ENCODE measurements around the gene FANCE. TPM values are rescaled to one million over a fixed set of nuclear protein-coding genes. Genes with fewer than 3 reads are reported as not detected.

FANCE gene
- total RNA-seq, 1 experiment from 2014 or later = 16.1 TPM

DNA sequence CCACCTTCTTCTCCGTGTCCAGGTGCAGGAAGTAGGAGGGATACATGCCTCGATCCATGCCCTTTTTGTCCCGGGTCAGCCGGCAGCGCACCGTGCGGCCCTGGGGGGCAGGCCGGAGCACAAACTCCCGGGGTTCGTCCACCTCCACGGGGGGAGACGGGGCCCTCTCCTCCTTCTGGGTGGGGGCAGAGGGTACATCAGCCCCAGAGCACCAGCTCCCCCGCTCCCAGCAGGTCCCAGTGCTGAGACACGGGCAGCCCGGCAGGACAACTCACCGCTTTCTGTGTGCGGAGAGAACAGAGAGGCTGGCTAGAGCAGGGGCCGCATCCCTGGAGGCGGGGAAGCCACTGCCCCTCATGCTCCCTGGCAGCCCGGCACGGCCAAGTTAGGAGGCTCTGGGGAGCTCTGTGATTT is 53.9 kb downstream of the FANCE start (continued):
- TF ChIP-seq ELF1 (IDR thresholded peaks at IDR 0.05; ENCODE audit: borderline replicate concordance, low read depth) (no peak), YY1 (IDR thresholded peaks at IDR 0.05; ENCODE audit: extremely low read depth, insufficient replicate concordance, low read depth, low read length) (no peak), EZH2 (IDR thresholded peaks at IDR 0.05) (no peak), ZFX (IDR thresholded peaks at IDR 0.05) (no peak), SRF (IDR thresholded peaks at IDR 0.05; ENCODE audit: low read depth) (no peak)
- TF ChIP-seq, protein P1, sequence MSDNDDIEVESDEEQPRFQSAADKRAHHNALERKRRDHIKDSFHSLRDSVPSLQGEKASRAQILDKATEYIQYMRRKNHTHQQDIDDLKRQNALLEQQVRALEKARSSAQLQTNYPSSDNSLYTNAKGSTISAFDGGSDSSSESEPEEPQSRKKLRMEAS (IDR thresholded peaks at IDR 0.05) = no peak

DNA sequence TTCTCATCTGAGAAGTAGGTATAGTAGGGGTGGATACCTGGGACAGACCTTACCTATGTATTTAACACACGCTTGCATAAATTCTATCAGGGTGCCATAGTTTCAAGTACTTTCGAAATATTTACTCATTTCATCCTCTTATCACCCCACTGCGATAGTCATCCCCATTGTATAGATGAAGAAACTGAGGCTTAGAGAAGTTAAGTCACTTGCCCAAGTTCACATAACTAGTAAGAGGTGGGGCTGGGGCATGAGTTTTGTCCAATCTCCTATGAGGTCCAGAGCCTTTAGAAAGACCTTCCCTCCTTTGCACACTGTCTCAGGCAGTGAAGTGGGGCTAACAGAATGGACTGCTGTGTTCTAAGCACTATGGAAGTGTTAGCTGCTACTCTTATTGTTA is 54.4 kb downstream of the FANCE start:
- Histone ChIP-seq H3K9me3 (ENCODE audit: control insufficient read depth in 1 of 2, insufficient read depth in 1 of 2, low read depth in 1 of 2, low read length in 2 of 2) (no peaks in the 10 kb centered on the region), H3K4me2 (ENCODE audit: low read length) (no peak overlapping the region), H3K4me1 (ENCODE audit: control insufficient read depth in 1 of 2, insufficient read depth in 2 of 2, low read length in 2 of 2) (no peaks in the 10 kb centered on the region; a peak in 1 of 4 replicates), H3K36me3 (ENCODE audit: control insufficient read depth in 1 of 2, insufficient read depth in 2 of 2, low read length in 2 of 2) (no peaks in the 10 kb centered on the region), H3K79me2 (ENCODE audit: insufficient read depth, low read length) (no peaks in the 10 kb centered on the region), H3K27me3 (ENCODE audit: insufficient read depth, low read length) (no peaks in the 10 kb centered on the region), H3K4me3 (replicated peaks in 1 of 2; ENCODE audit: low read depth in 1 of 2, low read length in 2 of 2) (no peak overlapping the region), H3K9ac (ENCODE audit: low read length) (no peak overlapping the region), H3K27ac (ENCODE audit: low read depth, low read length) (no peak overlapping the region), H2AFZ (ENCODE audit: low read depth, low read length, poor library complexity, severe bottlenecking) (no peak overlapping the region), H3K9me2 (ENCODE audit: insufficient read depth) (no peaks in the 10 kb centered on the region), H4K20me1 (ENCODE audit: insufficient read depth) (no peaks in the 10 kb centered on the region)
- ChIA-PET CTCF (no interaction called here), POLR2A (no interaction called here), RAD21 (ENCODE audit: low non-redundant PET in 1 of 2, low total read pairs in 2 of 2, uncharacterized antibody in 2 of 2, unreplicated experiment in 2 of 2) (no interaction called here)
- intact Hi-C loops (cut with micrococcal nuclease) = no loop called here
- DNase-seq (ENCODE audit: low read depth, low spot score) (no peak), ATAC-seq (no peak)
- TF ChIP-seq ELF1 (IDR thresholded peaks at IDR 0.05; ENCODE audit: borderline replicate concordance, low read depth) (no peak), SIN3A (IDR thresholded peaks at IDR 0.05; ENCODE audit: low read depth) (no peak), FOSL1 (IDR thresholded peaks at IDR 0.05; ENCODE audit: low read depth) (no peak), CBX3 (IDR thresholded peaks at IDR 0.05; ENCODE audit: low read depth) (no peak), ZNF274 (IDR thresholded peaks at IDR 0.05; ENCODE audit: low read depth, low read length) (no peak), RAD21 (IDR thresholded peaks at IDR 0.05; ENCODE audit: low read depth) (no peak), EZH2 (IDR thresholded peaks at IDR 0.05) (no peak), SRF (IDR thresholded peaks at IDR 0.05; ENCODE audit: low read depth) (no peak), CEBPB (IDR thresholded peaks at IDR 0.05; ENCODE audit: low read depth) (no peak)
- TF ChIP-seq, protein P2, sequence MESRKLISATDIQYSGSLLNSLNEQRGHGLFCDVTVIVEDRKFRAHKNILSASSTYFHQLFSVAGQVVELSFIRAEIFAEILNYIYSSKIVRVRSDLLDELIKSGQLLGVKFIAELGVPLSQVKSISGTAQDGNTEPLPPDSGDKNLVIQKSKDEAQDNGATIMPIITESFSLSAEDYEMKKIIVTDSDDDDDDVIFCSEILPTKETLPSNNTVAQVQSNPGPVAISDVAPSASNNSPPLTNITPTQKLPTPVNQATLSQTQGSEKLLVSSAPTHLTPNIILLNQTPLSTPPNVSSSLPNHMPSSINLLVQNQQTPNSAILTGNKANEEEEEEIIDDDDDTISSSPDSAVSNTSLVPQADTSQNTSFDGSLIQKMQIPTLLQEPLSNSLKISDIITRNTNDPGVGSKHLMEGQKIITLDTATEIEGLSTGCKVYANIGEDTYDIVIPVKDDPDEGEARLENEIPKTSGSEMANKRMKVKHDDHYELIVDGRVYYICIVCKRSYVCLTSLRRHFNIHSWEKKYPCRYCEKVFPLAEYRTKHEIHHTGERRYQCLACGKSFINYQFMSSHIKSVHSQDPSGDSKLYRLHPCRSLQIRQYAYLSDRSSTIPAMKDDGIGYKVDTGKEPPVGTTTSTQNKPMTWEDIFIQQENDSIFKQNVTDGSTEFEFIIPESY (IDR thresholded peaks at IDR 0.05; ENCODE audit: extremely low read depth, insufficient replicate concordance, low read length) = no peak
- TF ChIP-seq, protein P1 (IDR thresholded peaks at IDR 0.05) = no peak
- TF ChIP-seq, protein P3, sequence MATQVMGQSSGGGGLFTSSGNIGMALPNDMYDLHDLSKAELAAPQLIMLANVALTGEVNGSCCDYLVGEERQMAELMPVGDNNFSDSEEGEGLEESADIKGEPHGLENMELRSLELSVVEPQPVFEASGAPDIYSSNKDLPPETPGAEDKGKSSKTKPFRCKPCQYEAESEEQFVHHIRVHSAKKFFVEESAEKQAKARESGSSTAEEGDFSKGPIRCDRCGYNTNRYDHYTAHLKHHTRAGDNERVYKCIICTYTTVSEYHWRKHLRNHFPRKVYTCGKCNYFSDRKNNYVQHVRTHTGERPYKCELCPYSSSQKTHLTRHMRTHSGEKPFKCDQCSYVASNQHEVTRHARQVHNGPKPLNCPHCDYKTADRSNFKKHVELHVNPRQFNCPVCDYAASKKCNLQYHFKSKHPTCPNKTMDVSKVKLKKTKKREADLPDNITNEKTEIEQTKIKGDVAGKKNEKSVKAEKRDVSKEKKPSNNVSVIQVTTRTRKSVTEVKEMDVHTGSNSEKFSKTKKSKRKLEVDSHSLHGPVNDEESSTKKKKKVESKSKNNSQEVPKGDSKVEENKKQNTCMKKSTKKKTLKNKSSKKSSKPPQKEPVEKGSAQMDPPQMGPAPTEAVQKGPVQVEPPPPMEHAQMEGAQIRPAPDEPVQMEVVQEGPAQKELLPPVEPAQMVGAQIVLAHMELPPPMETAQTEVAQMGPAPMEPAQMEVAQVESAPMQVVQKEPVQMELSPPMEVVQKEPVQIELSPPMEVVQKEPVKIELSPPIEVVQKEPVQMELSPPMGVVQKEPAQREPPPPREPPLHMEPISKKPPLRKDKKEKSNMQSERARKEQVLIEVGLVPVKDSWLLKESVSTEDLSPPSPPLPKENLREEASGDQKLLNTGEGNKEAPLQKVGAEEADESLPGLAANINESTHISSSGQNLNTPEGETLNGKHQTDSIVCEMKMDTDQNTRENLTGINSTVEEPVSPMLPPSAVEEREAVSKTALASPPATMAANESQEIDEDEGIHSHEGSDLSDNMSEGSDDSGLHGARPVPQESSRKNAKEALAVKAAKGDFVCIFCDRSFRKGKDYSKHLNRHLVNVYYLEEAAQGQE (IDR thresholded peaks at IDR 0.05; ENCODE audit: low read depth) = no peak
- BruUV-seq (replicated peaks) = no TSS peak

Measured in HCT116 (cell line).